Mucosa of descending colon (tissue), 3 donors: ENCODE results near the gene ABR. TPM values are rescaled to one million over a fixed set of nuclear protein-coding genes. Genes with fewer than 3 reads are reported as not detected.

Source experiments
- ATAC-seq: fragments of 200-7000 bp; cut with Tn5 transposase; one replicate; pipeline ENCODE4 v1.9.1; 2020; ENCODE audit warnings: mild to moderate bottlenecking, moderate library complexity
- DNase-seq, 3 donors: peaks; one replicate each; pipeline ENCODE4 v3.0.0-alpha.2; 2020
- H3K36me3 ChIP-seq: fragments of 200-600 bp; one replicate; pipeline ENCODE4 v1.8.0; 2021; ENCODE audit warnings: low read depth, mild to moderate bottlenecking
- H3K4me1 ChIP-seq: fragments of 200-600 bp; one replicate; pipeline ENCODE4 v1.8.0; 2021; ENCODE audit warnings: low read depth, mild to moderate bottlenecking
- H3K4me3 ChIP-seq: fragments of 200-600 bp; one replicate; pipeline ENCODE4 v1.8.0; 2021; ENCODE audit warnings: mild to moderate bottlenecking
- H3K9me3 ChIP-seq: fragments of 200-600 bp; one replicate; pipeline ENCODE4 v1.8.0; 2021; ENCODE audit warnings: mild to moderate bottlenecking
- CTCF ChIP-seq: fragments of 200-600 bp; IDR thresholded peaks from one replicate; pipeline ENCODE4 v1.8.0; 2022; ENCODE audit warnings: antibody characterized with exemption, mild to moderate bottlenecking
- intact Hi-C, 2 donors: fragments of 100-400 bp; cut with DNase I in 1 of 2; cut with micrococcal nuclease in 1 of 2; formaldehyde crosslinking; loops; one replicate each; pipeline versions ENCODE4 v1.11.0 to v1.11.1; 2022; cut with DNase I, micrococcal nuclease
- total RNA-seq, 3 donors: library from RNA; stranded (reverse); fragmentation: NEBNext Ultra II Directional in 2 of 3; extraction: Animal tissue kit (Norgen Biotek cat#: 25700) in 2 of 3; gene quantifications; one replicate each; pipeline versions ENCODE4 v1.2.1 to v1.2.4, GENCODE V29; 2021 to 2023
- donor health status: DM: no; HTN: no; CAD: no; lungs with moderate emphysema.
- donor health status: DM: no; HTN: no; CAD: no.
- donor health status: DM: no; HTN: yes; CAD: no.

The ABR gene
- total RNA-seq, 3 donors from 2014 or later = 257 to 470 (median 292) TPM

DNA sequence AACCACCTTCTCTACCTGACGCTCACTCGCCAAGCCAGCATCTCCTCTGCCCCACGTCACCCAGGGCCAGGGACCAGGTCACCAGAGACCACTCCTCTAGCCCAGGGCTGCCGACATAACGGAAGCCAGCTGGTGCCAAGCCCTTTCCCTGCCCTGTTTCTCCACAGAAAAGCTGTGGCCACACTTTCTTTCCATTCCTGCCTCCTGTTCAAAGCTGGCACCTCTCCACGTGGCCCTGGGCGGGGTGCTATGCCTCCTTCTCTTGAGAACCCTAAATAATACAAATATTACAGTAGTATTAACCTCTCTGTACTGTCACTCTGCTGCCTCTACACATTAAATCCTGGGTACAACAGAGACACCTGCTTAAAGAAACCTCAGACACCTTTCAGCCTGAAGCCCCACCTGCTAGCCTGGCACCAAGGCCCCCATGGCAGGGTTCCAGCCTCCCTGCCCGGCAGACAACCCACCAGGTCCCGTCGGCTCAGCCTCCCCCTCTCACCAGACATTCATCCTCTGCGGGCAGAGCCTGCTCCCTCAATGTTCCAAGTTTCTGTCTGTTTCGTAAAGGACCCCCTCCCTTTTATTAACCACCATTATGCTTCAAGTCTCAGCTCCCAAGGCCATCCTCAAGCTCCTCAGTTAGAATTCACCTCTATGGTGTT, 120.5 kb downstream of the ABR start:
- no peaks in the 10 kb centered on the region for H3K9me3 ChIP-seq
- ATAC-seq (no peak), DNase-seq (peak in 2 of 3 donors; percentile 22 to 27)
- H3K4me3 ChIP-seq = no peak overlapping the region
- H3K4me1 ChIP-seq = no peaks in the 10 kb centered on the region
- H3K36me3 ChIP-seq = no peaks in the 10 kb centered on the region
- no peak for TF ChIP-seq CTCF
- intact Hi-C loops = loop anchor here in 1 of 2 donors (10.0 kb wide), 1 partner anchor 54 kb away; no protein-coding TSS in a partner anchor

GRCh38 chr17:1058423-1059130, 121.2 kb downstream of the ABR start:
- DNase-seq (peak; percentile 65 to 80 (median 66)), ATAC-seq (peak; percentile 74)
- H3K36me3 ChIP-seq = no peaks in the 10 kb centered on the region

GRCh38 chr17:1056761-1057160, 123.0 kb downstream of the ABR start:
- H3K36me3 ChIP-seq = no peaks in the 10 kb centered on the region
- intact Hi-C loops = loop anchor here in 1 of 2 donors (10.0 kb wide), 1 partner anchor 52 kb away; no protein-coding TSS in a partner anchor
- DNase-seq = peak in 2 of 3 donors; percentile 12 to 21

More at GRCh38 chr17:1058423-1059130, 121.2 kb downstream of the ABR start:
- peak; percentile 43 for TF ChIP-seq CTCF
- no peak overlapping the region for H3K4me3 ChIP-seq
- intact Hi-C loops = loop anchor here in 1 of 2 donors (10.0 kb wide), 1 partner anchor 54 kb away; no protein-coding TSS in a partner anchor
- no peaks in the 10 kb centered on the region for H3K4me1 ChIP-seq
- H3K9me3 ChIP-seq = no peaks in the 10 kb centered on the region

GRCh38 chr17:1055751-1056645, 123.8 kb downstream of the ABR start:
- Histone ChIP-seq H3K9me3 (no peaks in the 10 kb centered on the region), H3K4me1 (no peaks in the 10 kb centered on the region), H3K36me3 (no peaks in the 10 kb centered on the region), H3K4me3 (no peak overlapping the region)
- peak; percentile 23 for TF ChIP-seq CTCF
- intact Hi-C loops = loop anchor here in 1 of 2 donors (10.0 kb wide), 1 partner anchor 51 kb away; no protein-coding TSS in a partner anchor
- peak; percentile 44 to 55 (median 52) for DNase-seq
- ATAC-seq = peak; percentile 46

More at GRCh38 chr17:1056761-1057160, 123.0 kb downstream of the ABR start:
- Histone ChIP-seq H3K9me3 (no peaks in the 10 kb centered on the region), H3K4me1 (no peaks in the 10 kb centered on the region), H3K4me3 (no peak overlapping the region)
- no peak for ATAC-seq
- TF ChIP-seq CTCF = no peak

DNA sequence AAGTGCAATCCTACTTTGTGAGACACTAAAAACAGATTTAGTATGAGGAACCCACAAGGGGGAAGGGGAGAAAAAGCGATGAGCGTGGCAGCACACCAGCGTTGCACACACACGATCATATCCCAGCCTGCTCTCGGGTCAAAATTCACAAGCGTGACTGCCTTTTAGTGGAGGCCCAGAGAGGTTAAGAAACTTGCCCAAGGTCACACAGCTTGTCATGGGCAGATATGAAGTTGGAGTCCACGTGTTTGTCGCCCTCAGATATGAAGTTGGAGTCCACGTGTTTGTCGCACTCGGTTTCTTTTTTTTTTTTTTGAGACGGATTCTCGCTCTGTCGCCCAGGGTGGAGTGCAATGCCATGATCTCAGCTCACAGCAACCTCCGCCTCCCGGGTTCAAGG, 124.5 kb downstream of the ABR start:
- H3K36me3 ChIP-seq = no peaks in the 10 kb centered on the region
- intact Hi-C loops = loop anchor here in 1 of 2 donors (10.0 kb wide), 1 partner anchor 50 kb away; no protein-coding TSS in a partner anchor

More for the DNA sequence above, 124.5 kb downstream of the ABR start:
- no peak overlapping the region for H3K4me3 ChIP-seq
- no peak for TF ChIP-seq CTCF
- ATAC-seq (no peak), DNase-seq (peak in 2 of 3 donors; percentile 6 to 8)
- H3K9me3 ChIP-seq = no peaks in the 10 kb centered on the region
- H3K4me1 ChIP-seq = no peaks in the 10 kb centered on the region
